Measurements from ENCODE around the gene UTP18. TPM values are rescaled to one million over a fixed set of nuclear protein-coding genes. Genes with fewer than 3 reads are reported as not detected.
A peak's percentile ranks its signal among the peaks of the same experiment; 100 is the strongest.
"Not testable (repeated sequence)": the region's sequence is repeated elsewhere in the genome, so short reads cannot be mapped to it uniquely, and the experiment has no call there.

The UTP18 gene
- total RNA-seq, 3 donors from 2014 or later (not counting 1 experiment from before 2014, with no cell fraction given), result 33.5 to 40.3 (median 34.6) TPM

- intact Hi-C loops (cut with micrococcal nuclease), result no loop called here
- H3K27me3 Mint-ChIP-seq (ENCODE audit: low read depth in 2 of 2), result peaks cover 28 to 31% of the 10 kb centered on the region in 2 donors
- H3K4me3 Mint-ChIP-seq, result no peak overlapping the region
- no peak for TF ChIP-seq CTCF (IDR thresholded peaks at IDR 0.05)
- ATAC-seq (peak in 1 of 3 donors; percentile 51), DNase-seq (peak in 1 of 2 donors; percentile 39)
- 56% methylated on average over 2 of the region's 3 CpGs for WGBS (ENCODE audit: insufficient coverage)
- no peaks in the 10 kb centered on the region for H3K4me1 Mint-ChIP-seq
- H3K27ac Mint-ChIP-seq, result no peak overlapping the region
- H3K36me3 Mint-ChIP-seq, result no peaks in the 10 kb centered on the region
- Histone ChIP-seq H3K27ac (ENCODE audit: low read length) (no peak overlapping the region), H3K27me3 (ENCODE audit: control insufficient read depth, insufficient read depth, low read length) (no peaks in the 10 kb centered on the region), H3K4me3 (ENCODE audit: low read length) (no peak overlapping the region), H3K4me1 (ENCODE audit: control insufficient read depth, insufficient read depth, low read length) (no peaks in the 10 kb centered on the region), H3K36me3 (ENCODE audit: control insufficient read depth, insufficient read depth, low read length) (no peaks in the 10 kb centered on the region), H3K9me3 (ENCODE audit: control insufficient read depth, insufficient read depth, low read length) (no peaks in the 10 kb centered on the region)
- peaks cover 2 to 5% of the 10 kb centered on the region in 2 donors for H3K9me3 Mint-ChIP-seq
Observed at GRCh38 chr17:51322390-51323029, 62.2 kb downstream of the UTP18 start.

- Histone ChIP-seq H3K36me3 (ENCODE audit: control insufficient read depth, insufficient read depth, low read length) (no peaks in the 10 kb centered on the region), H3K9me3 (ENCODE audit: control insufficient read depth, insufficient read depth, low read length) (no peaks in the 10 kb centered on the region), H3K4me3 (ENCODE audit: low read length) (no peak overlapping the region), H3K27me3 (ENCODE audit: control insufficient read depth, insufficient read depth, low read length) (no peaks in the 10 kb centered on the region), H3K27ac (ENCODE audit: low read length) (no peak overlapping the region), H3K4me1 (ENCODE audit: control insufficient read depth, insufficient read depth, low read length) (no peaks in the 10 kb centered on the region)
- peaks cover 25 to 28% of the 10 kb centered on the region in 2 donors for H3K27me3 Mint-ChIP-seq (ENCODE audit: low read depth in 2 of 2)
- H3K4me3 Mint-ChIP-seq, result no peak overlapping the region
- H3K36me3 Mint-ChIP-seq, result no peaks in the 10 kb centered on the region
- intact Hi-C loops (cut with micrococcal nuclease), result no loop called here
- ATAC-seq, result no peak
- H3K4me1 Mint-ChIP-seq, result no peaks in the 10 kb centered on the region
- no peak for DNase-seq
- no peak for TF ChIP-seq CTCF (IDR thresholded peaks at IDR 0.05)
- 96% methylated on average over 7 of the region's 7 CpGs for WGBS (ENCODE audit: insufficient coverage)
- H3K9me3 Mint-ChIP-seq, result no peaks in the 10 kb centered on the region
- no peak overlapping the region for H3K27ac Mint-ChIP-seq
Observed at GRCh38 chr17:51325471-51325870, 65.1 kb downstream of the UTP18 start.

- H3K9me3 ChIP-seq (ENCODE audit: control insufficient read depth, insufficient read depth, low read length); H3K4me3 Mint-ChIP-seq; H3K36me3 Mint-ChIP-seq; H3K4me1 Mint-ChIP-seq; ATAC-seq; H3K27ac ChIP-seq (ENCODE audit: low read length); H3K9me3 Mint-ChIP-seq; H3K4me3 ChIP-seq (ENCODE audit: low read length); DNase-seq; H3K27me3 ChIP-seq (ENCODE audit: control insufficient read depth, insufficient read depth, low read length); H3K27ac Mint-ChIP-seq; H3K36me3 ChIP-seq (ENCODE audit: control insufficient read depth, insufficient read depth, low read length); intact Hi-C loops (cut with micrococcal nuclease); H3K4me1 ChIP-seq (ENCODE audit: control insufficient read depth, insufficient read depth, low read length): not testable (repeated sequence)
- 74% methylated on average over 4 of the region's 7 CpGs for WGBS (ENCODE audit: insufficient coverage)
- H3K27me3 Mint-ChIP-seq (ENCODE audit: low read depth in 2 of 2), result peaks cover 24 to 43% of the 10 kb centered on the region in 2 donors
Observed at GRCh38 chr17:51330861-51331503, 70.6 kb downstream of the UTP18 start.

- no peak for TF ChIP-seq CTCF (IDR thresholded peaks at IDR 0.05)
- Histone ChIP-seq H3K4me1 (ENCODE audit: control insufficient read depth, insufficient read depth, low read length) (no peaks in the 10 kb centered on the region), H3K27ac (ENCODE audit: low read length) (no peak overlapping the region), H3K4me3 (ENCODE audit: low read length) (no peak overlapping the region), H3K27me3 (ENCODE audit: control insufficient read depth, insufficient read depth, low read length) (no peaks in the 10 kb centered on the region), H3K9me3 (ENCODE audit: control insufficient read depth, insufficient read depth, low read length) (no peaks in the 10 kb centered on the region), H3K36me3 (ENCODE audit: control insufficient read depth, insufficient read depth, low read length) (no peaks in the 10 kb centered on the region)
- H3K9me3 Mint-ChIP-seq, result no peaks in the 10 kb centered on the region
- no peak overlapping the region for H3K4me3 Mint-ChIP-seq
- 75% methylated on average over 3 of the region's 3 CpGs for WGBS (ENCODE audit: insufficient coverage)
- peaks cover 9 to 26% of the 10 kb centered on the region in 2 donors for H3K27me3 Mint-ChIP-seq (ENCODE audit: low read depth in 2 of 2)
- no peak overlapping the region for H3K27ac Mint-ChIP-seq
- DNase-seq (no peak), ATAC-seq (no peak)
- no peaks in the 10 kb centered on the region for H3K4me1 Mint-ChIP-seq
- intact Hi-C loops (cut with micrococcal nuclease), result no loop called here
- H3K36me3 Mint-ChIP-seq, result no peaks in the 10 kb centered on the region
Observed at GRCh38 chr17:51335006-51335590, 74.8 kb downstream of the UTP18 start.

Data from natural killer cell (primary cell).